ENCODE results near the gene LRRC75A.
A peak's percentile ranks its signal among the peaks of the same experiment; 100 is the strongest.
"Not testable (repeated sequence)": the region's sequence is repeated elsewhere in the genome, so short reads cannot be mapped to it uniquely, and the experiment has no call there.

LRRC75A gene

DNA sequence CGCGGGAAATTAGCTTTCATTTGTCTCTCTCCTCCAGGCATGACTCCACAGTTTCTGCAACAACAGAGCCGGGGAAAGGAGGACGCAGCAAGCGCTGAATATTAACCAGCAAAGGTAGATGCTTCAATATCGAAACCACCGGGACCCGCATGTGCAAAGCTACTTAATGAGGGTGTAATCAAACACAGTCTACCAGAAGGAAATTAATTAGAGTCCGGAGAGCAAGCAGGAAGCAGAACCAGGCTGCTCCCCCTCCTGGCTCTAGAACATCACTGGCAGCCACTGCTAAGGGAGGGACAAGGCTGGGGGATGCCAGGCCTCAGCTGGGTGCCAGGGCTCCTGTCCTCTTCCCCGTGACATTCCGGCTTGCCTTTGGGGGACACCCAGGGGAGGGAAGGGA, 21.7 kb downstream of the LRRC75A start:
- DNase-seq = no peak

DNA sequence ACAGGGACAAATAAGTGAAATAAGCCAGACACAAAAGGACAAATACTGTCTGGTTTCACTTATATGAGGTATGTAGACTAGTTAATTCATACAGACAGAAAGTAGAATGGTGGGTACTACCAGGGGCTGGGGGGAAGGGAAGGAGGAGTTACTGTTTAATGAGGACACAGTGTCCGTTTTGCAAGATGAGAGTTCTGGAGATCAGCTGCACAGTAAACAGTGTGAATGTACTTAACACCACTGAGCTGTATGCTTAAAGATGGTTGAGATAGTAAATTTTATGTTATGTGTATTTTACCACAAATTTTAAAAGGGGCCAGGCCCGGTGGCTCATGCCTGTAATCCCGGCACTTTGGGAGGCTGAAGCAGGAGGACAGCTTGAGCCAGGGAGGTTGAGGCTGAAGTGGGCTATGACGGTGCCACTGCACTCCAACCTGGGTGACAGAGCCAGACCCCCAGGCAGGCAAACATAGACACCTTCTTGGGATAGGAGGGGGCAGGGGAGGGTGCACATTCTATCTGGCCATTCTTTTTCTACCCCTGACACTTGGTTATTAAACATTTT, 23.5 kb downstream of the LRRC75A start:
- no peak for DNase-seq

DNA sequence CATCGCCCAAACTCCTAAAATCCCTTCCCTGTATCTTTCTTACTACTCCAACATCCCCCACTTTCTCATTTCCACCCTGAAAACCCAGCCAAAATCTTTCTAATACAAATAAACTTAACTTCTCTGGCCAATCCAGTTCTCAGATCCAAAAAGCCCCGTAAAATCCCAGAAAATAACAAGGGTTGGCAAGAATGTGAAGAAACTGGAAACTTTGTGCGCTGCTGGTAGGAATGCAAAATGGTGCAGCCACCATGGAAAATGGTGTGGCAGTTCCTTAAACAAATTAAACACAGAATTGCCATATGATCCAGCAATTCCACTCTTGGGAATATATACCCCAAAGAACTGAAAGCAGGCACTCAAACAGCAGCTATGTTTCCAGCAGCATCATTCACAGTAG, 24.1 kb downstream of the LRRC75A start:
- DNase-seq = no peak

DNA sequence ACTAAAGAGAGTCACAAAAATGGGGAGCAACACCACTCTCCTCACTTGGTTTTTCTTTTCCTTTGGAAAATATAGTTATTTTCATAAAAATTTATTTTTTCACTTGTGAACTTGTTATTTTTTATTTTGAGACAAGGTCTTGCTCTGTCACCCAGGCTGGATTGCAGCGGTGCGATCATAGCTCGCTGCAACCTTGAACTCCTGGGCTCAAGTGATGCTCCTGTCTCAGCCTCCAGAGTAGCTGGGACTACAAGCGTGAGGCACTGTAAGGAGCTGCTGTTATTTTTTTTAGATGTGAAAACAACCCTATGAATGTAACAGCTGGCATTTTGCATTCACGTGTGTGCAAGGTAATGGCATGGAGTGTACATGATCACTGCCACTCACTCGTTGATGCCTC, 24.9 kb downstream of the LRRC75A start:
- no peak for DNase-seq

DNA sequence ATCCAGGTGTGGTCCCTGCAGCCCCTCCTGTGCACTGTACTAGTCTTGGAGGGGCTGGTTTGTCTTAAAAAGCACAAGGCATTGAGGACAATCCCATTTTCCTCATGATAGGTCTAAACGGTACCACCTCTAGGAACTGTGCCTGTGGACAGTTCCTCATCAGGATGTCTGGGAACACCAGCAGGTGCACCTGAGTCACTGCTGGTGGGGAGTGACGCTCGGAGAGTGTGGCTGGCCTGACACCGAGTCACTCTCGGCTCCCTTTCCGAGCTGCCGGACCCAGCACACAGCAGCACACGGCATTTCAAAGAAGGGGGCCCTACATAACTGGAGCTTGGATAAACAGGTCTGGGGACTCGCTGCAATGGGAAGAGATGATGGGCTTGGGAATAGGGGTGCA, 25.6 kb downstream of the LRRC75A start:
- DNase-seq = no peak

DNA sequence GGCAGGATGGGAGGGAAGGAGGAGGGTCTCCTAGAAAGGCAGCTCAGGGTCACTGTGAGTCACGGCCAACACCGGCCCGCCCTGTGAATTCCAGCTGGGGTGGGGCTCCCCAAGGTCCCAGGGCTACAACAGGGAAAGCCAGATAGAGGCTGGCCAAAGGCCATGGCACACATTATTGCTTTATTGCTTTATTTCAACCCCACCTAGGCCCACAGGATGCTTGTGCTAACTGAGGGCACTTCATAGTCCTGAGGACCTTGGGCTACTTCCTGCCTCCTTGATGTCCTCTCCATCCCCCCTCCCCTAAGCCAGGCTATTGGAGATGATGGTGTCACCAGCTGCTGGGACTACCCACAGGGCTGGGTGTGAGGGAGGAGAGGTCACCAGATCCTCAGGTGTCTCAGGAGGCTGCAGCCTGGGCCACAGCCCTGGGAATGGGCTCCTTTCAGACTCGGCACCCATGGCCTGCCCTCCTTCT, 26.1 kb downstream of the LRRC75A start:
- DNase-seq = no peak

DNA sequence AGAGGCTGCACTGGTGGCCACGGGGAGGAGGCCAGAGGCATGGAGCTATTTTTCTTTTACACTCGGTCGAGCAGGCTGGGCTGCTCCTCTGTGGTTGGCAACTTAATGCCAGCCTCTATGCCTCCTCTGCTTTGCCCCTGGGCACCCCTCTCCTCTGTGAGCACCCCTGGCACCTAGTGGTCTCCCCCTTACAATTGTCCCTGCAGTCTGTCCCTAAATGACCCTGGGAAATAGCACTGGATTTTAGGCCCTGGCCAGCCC, 27.0 kb downstream of the LRRC75A start:
- no peak for DNase-seq

DNA sequence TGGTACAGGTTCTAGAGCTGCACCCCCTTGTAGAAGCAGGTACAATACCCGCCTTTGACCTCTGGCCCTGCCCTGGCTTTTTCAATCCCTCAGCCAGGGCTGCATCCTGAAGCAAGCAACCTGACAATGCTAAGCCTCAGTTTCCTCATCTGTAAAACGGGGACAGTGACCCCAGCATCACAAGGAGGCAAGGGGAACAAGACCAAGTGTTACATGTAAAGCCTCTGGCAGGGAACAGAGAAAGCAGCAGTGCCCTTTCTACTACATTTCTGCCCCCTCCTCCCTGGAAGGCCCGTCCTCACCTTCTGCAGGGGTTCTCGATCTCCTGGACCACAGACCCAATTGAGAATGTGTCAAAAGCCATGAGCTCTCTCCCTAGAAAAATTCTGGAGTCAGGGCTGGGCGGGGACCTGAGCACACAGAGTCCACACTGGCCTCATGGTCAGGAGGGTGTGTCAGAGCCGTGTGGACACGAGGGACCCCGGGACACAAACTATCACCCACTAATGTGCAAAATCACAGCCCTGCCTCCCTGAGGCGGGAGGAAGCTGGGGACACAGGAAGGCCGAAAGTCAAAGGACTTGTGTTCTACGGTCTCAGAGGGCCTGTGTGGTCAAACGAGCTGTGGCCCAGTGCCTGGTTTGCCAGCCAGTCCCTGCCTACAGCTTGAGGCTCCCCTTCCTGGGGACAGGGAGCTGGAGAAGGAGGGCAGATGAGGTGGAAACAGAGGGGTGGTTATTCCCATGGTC, 27.5 kb downstream of the LRRC75A start:
- DNase-seq = no peak

DNA sequence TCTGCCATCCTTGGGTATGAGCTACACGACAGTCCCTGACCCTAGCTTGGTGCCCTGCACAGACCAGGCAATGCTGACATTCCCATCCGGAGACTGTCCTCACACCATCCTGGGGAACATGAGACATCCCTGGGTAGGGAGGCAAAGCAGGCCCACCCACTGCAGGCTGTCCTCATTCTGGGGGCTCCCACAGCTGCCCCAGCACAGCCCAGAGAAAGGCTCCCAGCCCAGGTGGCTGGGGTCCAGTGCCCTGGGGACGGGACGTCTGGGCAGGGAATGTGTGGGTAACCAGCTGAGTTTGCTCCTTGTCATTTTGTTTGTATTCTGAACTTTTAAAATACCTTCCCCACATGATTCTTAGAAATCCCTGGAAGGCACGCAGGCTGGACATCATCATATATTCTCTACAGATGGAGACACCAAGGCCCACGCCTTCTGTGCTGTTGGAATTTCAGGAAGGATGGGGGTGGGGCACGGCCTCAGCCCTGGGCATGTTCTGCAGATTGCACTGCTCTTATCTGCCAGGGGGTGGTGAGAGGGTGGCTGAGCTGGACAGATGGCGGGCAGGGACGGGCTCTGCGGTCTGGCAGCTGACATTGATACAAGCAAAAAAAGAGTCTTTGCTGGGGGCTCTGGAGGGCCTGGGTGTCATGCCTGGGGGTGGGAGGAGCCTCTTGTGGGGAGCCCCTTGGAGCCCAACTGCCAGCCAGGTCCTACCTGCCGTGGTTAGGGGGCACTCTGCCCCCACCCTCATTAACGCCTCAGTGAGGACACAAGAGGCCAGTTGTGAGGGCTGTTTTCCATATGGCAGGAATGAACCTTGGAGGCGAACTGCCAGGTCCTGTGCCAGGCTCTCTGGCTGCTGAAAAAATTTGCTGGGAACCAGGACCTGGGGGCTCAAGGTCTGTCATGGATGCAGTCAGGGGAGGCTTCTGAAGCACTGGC, 28.4 kb downstream of the LRRC75A start:
- DNase-seq = no peak

DNA sequence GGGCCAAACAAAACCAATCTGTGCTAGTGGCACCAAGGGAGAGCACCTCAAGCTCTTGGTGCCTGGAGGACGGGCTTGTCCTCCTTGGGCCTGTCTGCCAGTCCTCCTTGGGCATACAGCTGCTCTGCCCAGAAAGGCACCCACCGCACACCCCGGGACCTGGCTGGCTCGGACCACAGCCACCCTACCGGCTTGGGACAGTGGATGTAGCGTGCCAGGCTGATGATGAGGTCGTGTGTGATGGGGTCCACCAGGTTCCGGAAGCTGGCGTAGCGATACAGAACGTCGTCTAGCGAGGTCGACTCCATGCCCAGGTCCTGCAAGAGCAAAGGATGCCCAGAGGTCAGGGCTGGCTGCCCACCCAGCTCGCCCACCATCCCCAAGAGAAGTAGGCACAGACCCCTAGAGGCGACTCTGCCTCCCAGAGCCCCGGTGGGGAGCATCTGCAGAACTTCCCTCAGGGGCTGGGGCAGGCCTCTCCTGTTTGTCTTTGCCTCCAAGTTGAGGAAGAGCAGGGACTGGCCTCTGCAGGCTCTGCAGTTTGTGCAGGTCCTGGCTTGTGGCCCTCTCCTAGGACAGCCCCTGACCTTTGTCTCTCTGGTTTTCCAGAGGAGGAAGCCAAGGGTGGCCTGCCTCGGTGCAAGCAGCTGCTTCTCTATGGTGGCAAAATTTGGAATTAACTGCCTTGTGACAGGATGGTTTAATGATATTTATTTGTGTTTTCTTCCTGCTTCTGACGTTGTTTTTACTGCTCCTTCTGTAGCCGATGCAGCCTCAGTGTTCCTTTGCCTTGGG, 29.7 kb downstream of the LRRC75A start:
- DNase-seq = no peak

DNA sequence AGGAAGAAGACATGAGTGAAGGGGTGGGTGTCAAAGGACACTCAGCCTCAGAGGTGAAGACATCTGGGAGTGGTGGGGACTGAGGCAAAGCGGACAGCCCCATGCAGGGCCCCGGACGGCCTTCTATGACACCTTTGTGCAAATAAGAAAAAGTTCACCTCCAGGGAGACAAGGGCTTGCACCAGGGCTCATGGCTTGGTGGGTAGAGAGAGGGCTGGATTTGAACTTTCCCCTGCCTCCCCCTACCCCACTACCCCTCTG, 30.5 kb downstream of the LRRC75A start:
- DNase-seq = no peak

DNA sequence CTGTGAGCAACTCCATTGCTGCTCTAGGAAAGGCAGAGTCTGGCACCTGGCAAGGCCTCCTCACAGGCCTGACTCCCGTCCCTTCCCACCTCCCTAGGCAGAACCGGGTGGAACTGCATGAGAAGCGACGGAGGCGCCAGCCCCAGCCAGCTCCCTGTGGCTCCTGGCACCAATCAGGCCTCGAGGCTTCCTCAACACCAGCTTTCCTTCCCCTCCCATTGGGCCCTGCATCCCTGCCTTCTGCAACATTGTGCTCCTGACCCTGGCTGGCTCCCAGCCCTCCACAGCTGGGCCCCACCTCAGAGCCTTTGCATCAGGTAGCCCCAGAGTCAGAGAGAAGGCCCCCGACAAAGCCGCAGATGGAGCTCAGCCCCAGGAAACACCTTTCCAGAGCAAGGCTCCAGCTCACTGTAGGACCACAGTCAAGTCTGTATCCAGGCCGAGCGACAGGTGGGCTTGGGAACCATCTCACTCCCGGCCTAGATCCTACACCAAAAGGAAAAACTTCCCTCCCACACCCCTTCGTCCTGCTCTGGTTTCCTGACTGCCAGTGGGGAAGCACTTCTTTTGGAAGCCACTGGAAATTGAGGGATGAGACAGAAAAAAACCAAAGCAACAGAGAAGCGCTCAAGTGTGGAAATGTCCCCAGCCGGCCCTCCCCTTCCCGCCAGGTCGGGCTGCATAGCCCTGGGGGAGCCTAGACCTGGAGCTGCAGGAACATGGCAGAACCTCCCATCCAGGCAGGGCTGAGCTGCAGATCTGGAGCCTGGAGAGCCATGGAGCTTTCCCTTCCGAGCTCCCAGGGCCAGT, 31.0 kb downstream of the LRRC75A start:
- DNase-seq = no peak

DNA sequence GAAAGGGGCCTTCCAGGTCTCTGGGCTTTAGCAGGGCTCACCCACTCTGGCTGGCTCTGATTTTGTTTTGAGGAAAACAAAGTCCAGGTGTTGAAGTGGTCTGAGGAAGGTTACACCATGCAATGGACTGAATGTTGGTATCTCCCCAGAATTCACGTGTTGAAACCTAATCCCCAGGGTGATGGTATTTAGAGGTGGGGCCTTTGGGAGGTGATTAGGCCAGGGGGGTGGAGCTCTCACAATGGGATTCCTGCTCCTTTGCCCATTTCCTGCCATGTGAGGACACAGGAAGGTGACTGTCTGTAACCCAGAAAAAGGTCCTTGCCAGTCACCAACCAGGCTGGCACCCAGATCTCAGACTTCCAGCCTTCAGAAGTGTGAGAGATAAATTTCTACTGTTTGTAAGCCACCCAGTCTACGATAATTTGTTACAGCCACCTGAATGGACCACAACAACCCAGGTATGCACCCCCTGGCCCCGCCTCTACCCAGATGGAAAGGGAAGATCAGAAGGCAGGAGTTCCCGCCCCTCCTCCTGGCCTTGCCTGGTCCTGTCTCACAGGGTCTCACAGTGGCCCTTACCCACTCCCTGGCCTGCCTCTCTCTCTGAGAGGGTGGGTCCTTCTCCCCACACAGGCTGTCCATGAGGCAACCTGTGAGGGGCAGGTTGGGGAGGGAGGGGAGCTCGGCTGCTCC, 32.0 kb downstream of the LRRC75A start:
- no peak for DNase-seq

DNA sequence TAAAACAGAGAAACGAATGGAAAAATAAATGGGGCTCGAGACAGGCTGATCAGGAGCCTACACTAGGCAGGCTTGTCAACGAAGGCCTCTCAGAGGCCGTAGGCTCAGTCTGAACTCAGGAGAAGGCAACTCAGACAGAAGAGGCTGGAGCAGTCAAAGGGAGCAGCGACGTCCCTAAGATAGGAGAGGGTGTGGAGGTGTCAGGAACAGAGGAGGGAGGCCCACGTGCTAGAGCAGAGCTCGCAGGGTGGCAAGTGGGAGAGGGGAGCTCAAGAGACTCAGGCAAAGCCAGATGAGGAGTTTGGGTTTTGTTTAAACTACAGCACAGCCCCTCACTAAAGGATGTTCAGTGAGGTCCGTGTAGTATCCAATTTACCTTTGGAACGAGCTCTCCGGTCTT, 32.7 kb downstream of the LRRC75A start:
- no peak for DNase-seq

DNA sequence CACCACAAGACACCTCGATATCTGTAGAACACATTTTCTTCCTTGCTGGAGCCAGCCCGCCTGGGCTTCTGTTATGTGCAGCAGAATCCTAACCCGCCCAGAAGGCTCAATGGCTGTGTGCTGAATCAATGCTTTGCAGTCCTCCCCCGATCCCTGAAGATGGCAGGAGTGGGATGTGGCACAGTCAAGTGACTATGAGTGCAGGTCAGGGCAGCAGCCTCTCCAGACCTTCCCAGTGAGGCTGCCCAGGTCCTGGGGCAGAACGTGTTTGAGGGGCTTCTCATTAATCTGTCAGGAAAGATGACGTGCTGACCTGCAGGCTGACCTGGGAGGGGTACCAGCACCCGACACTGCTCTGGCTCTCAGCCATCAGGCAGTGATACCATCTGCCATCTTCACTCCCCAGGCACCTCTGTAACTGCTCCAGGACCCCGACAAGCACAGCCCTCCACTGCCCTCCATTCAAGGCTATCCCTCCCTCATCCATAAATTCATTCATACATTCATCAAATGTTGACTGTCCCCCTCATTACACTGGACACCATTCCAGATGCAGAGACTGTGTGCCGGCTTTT, 35.2 kb downstream of the LRRC75A start:
- no peak for DNase-seq

DNA sequence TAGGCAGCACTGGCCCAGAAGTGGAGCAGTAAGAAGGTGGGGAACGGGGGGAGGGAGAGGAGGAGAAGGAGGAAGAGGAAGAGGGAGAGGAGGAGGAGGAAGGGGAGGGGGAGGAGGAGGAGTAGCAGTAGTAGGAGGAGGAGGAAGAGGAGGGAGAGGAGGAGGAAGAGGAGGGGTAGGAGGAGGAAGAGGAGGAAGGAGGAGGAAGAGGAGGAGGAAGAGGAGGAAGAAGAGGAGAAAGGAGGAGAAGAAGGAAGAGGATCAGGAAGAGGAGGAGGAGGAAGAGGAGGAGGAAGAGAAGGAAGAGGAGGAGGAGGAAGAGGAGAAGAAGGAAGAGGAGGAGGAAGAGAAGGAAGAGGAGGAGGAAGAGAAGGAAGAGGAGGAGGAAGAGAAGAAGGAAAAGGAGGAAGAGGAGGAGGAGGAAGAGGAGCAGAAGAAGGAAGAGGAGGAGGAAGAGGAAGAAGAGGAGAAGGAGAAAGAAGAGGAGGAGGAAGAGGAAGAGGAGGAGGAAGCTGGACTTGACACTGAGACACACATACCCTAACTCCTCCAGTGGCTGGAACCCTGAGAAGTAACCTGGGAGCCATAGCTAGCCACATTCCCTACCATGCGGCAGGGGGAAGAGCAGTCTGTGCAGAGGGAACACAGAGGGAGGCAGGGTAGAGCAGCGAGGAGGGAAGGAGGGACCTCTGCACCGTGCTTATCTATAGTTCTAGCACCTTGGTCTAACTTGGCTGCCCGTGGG, 35.8 kb downstream of the LRRC75A start:
- DNase-seq = no peak

DNA sequence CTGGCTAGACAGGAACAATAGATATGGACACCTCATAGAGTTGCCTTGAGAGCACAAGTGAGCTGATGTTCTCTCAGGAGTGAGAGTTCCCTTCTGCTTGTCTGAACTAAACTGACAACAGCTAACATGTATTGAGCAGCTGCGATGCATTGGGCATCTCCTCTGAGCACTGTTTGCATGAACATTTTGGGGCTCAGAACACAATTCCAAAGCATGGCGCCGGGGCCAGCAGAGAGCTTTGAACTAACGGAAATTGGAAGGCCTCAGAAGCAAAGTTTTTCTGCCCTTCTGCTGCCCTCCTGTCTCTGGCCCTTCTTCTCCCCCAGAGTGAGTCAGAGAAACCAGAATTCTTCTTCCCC, 38.5 kb downstream of the LRRC75A start:
- no peak for DNase-seq

DNA sequence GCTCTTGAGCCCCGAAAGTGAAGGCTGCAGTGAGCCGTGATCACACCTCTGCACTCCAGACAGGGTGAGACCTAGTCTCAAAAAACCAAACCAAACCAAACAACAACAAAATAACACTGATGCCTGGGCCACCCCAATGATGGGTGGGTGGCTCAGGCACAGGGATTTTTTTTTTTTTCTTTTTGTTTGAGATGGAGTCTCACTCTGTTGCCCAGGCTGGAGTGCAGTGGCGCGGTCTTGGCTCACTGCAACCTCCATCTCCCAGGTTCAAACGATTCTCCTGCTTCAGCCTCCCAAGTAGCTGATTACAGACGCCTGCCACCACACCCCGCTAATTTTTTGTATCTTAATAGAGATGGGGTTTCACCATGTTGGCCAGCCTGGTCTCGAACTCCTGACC, 39.7 kb downstream of the LRRC75A start:
- DNase-seq = not testable (repeated sequence)

DNA sequence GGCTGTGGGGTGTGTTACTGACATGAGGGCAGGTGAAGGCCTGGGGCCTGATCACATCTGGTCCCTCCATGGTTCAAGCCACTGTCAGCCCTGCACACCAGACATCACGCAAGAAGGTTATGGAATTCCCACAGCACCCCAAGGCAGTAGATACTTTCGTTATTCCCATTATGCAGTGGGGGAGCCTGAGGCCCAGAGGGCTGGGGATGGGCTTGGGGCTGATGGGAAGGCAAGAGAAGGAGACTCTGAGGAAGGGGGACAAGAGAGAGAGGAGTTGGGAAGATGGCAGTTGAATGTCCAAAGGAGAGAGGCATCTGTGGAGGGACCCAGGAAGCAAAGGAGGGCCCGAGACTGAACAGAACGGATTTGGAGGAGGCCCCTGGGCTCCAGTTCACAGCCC, 42.0 kb downstream of the LRRC75A start:
- no peak for DNase-seq

DNA sequence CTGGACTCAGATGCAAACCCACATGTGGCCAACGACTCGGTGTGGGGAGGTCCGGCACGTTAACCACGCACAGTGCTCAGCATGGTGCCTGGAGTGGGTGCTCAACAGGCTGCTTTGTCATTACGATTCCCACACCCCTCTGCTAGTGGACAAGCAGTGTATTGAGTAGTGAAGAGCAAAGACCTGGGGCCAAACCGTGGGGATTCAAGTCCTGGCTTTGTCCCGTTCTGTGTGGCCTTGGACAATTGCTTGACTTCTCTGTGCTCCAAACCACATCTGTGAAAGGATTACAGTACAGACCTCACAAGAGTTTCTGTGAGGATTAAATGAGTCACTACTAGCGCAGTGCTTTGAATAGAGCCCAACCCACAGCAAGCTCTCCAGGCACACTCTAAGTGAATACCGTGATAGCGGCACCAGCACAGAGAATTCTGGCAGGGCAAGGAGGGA, 42.8 kb downstream of the LRRC75A start:
- DNase-seq = peak in 1 of 5 experiments; percentile 41

DNA sequence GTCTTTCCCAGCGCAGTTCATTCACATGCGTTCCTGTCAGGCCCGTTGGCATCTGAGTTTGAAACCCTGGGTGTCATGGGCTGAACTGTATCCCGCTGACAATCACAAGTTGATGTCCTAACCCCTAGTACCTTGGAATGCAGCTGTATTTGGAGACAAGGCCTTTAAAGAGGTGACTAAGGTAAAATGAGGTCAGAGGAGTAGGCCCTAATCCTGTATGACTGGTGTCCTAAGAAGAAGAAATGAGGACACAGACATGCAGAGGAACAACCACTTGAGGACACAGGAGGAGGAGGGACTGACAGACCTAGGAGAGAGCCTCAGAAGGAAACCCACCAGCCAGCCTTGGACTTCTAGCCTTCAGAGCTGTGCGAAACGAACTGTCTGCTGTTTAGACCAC, 43.5 kb downstream of the LRRC75A start:
- DNase-seq = no peak

Data from T-helper 2 cell (primary cell).